Epithelial cell of proximal tubule (primary cell): ENCODE data around the gene PUS10. TPM values are rescaled to one million over a fixed set of nuclear protein-coding genes. Genes with fewer than 3 reads are reported as not detected.
"Not testable (repeated sequence)": the region's sequence is repeated elsewhere in the genome, so short reads cannot be mapped to it uniquely, and the experiment has no call there.

ENCODE experiments used
- DNase-seq: peaks from one replicate; pipeline ENCODE4 v3.0.0-alpha.2; 2011; ENCODE audit warnings: low read depth
- H3K4me3 ChIP-seq: 2 replicates; pipeline ENCODE4 v1.5.1; 2011; ENCODE audit warnings: low read depth, mild to moderate bottlenecking, low read length
- CTCF ChIP-seq: conservative IDR thresholded peaks from 2 replicates; pipeline ENCODE4 v1.5.1; 2012; ENCODE audit warnings: low read depth, mild to moderate bottlenecking, low read length
- total RNA-seq: library from RNA; depleted of rRNA; stranded (reverse); fragments of >200 nt; gene quantifications from 2 replicates; pipeline ENCODE4 v1.2.3, GENCODE V29; 2015

Gene PUS10
- total RNA-seq, 1 donor from 2014 or later: 2.0 TPM

- no peak for TF ChIP-seq CTCF
- no peak overlapping the region for H3K4me3 ChIP-seq
- no peak for DNase-seq
These were observed 27.2 kb upstream of the PUS10 start for GRCh38 chr2:61045226-61045625.

DNA sequence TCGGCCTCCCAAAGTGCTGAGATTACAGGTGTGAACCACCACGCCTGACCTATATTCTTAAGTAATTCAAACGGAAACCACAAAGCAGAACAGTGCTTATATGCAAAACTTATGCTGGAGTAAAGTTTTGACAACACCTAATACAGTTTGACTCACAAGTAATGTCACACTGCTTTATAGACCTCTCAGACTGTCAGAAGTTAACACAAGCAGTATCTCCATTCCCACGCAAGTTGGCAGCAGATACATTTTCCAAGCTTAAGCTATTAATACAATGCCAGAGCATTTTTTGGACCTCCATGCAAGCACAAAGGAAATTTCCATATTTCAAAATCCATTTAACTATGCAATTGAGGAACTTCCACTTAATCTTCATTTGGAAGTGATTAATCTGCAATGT, 26.6 kb upstream of the PUS10 start:
- no peak overlapping the region for H3K4me3 ChIP-seq
- TF ChIP-seq CTCF: no peak
- DNase-seq: no peak

DNA sequence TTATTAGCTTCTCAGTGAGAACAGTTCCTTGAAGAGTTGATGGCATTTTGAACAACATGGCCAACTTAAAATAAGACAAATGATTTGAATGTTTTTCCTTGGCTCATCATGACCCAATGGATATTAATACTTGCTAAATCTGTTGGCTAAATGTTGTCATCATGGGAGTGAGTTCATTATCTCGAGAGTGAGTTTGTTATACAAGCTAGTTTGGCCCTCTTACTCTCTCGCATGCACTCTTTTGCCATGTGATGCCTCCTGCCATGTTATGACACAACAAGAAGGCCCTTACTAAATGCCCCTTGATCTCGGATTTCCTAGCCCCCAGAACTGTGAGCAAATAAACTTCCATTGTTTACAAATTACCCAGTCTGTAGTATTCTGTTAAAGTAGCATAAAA, 24.8 kb upstream of the PUS10 start:
- TF ChIP-seq CTCF: no peak
- H3K4me3 ChIP-seq: no peak overlapping the region
- DNase-seq: no peak

DNA sequence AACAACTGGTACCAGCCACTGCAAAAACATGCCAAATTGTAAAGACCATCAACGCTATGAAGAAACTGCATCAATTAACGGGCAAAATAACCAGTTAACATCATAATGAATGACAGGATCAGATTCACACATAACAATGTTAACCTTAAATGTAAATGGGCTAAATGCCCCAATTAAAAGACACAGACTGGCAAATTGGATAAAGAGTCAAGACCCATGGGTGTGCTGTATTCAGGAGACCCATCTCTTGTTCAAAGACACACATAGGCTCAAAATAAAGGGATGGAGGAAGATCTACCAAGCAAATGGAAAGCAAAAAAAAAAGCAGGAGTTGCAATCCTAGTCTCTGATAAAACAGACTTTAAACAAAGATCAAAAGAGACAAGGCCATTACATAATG, 18.6 kb upstream of the PUS10 start:
- DNase-seq: not testable (repeated sequence)

DNA sequence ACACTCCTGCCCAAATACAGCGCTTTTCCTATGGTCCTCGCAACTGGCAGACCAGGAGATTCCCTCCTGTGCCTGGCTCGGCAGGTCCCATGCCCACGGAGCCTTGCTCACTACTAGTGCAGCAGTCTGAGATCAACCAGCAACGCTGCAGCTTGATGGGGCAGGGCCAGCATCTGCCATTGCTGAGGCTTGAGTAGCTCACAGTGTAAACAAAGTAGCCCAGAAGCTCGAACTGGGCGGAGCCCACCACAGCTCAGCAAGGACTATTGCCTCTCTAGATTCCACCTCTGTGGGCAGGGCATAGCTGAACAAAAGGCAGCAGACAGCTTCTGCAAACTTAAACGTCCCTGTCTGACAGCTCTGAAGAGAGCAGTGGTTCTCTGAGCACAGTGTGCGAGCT, 16.5 kb upstream of the PUS10 start:
- H3K4me3 ChIP-seq, DNase-seq: not testable (repeated sequence)

More for the DNA sequence above, 18.6 kb upstream of the PUS10 start:
- H3K4me3 ChIP-seq: not testable (repeated sequence)

DNA sequence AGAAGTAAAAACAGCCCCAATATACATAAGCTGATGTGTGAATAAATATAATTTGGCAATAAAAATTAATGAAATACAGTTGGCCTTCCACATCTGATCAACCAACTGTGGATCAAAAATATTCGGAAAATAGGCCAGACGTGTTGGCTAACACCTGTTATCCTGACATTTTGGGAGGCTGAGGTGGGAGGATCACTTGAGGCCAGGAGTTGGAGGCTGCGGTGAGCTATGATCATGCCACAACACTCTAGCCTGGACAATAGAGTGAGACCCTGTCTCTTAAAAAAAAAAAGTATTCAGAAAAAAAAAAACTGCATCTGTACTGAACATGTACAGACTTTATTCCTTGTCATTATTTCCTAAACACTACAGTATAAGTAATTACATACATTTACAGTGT, 11.5 kb upstream of the PUS10 start:
- no peak overlapping the region for H3K4me3 ChIP-seq
- no peak for TF ChIP-seq CTCF
- no peak for DNase-seq

- TF ChIP-seq CTCF: no peak
- DNase-seq: no peak
- no peak overlapping the region for H3K4me3 ChIP-seq
These were observed 5.6 kb upstream of the PUS10 start for GRCh38 chr2:61023670-61024069.

DNA sequence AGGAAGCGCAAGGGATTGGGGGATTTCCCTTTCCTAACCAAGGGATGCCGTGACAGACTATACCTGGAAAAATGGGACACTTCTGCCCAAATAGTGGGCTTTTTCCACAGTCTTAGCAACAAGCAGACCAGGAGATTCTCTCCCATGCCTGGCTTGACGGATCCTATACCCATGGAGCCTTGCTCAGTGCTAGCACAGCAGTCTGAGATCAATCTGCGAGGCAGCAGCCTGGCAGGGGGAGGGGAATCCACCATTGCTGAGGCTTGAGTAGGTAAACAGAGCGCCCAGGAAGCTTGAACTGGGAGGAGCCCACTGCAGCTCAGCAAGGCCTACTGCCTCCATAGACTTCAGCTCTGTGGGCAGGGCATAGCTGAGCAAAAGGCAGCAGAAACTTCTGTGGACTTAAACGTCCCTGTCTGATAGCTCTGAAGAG, 3.2 kb upstream of the PUS10 start:
- no peak overlapping the region for H3K4me3 ChIP-seq
- DNase-seq: no peak
- TF ChIP-seq CTCF: no peak
